AG04449 (cell line): ENCODE results near the gene SPEG.

Experiments
- CTCF ChIA-PET: fragments of 350-600 bp; formaldehyde crosslinking; extraction: SDS; loops from one replicate; lab custom pipeline; 2021; ENCODE audit warnings: antibody characterized with exemption; lab: Yijun Ruan, JAX
- POLR2A ChIA-PET: fragments of 400-600, 350-600 bp; formaldehyde crosslinking; extraction: SDS; loops from one replicate; lab custom pipeline; 2020; ENCODE audit warnings: antibody characterized with exemption, inconsistent platforms; lab: Yijun Ruan, JAX
- DNase-seq: peaks from one replicate; pipeline ENCODE4 v3.0.0-alpha.2; 2010; ENCODE audit warnings: low read depth, low spot score
- H3K4me3 ChIP-seq: 2 replicates; pipeline ENCODE4 v1.5.1; 2011; ENCODE audit warnings: low read depth, mild to moderate bottlenecking, control low read depth, low read length
- CTCF ChIP-seq: IDR thresholded peaks from one replicate; pipeline ENCODE4 v1.5.1; 2011; ENCODE audit warnings: mild to moderate bottlenecking, moderate library complexity, low read length, control low read depth, inconsistent platforms; ENCODE audit not compliant: insufficient read depth; ENCODE audit errors: missing control alignments

Gene SPEG

GRCh38 chr2:219440388-219441256, 6.0 kb downstream of the SPEG start:
- DNase-seq: no peak
- POLR2A ChIA-PET: interaction anchor here (0.6 to 3.0 kb wide), 3 partner anchors 13 to 34 kb away, joined by 3 to 24 read pairs (median 4); no protein-coding TSS in a partner anchor
- CTCF ChIA-PET: interaction anchor here (0.8 to 6.5 kb wide), 13 partner anchors 10 to 90 kb away, joined by 3 to 27 read pairs (median 4); a partner anchor contains a TSS
- H3K4me3 ChIP-seq: no peak overlapping the region
- TF ChIP-seq CTCF: no peak

GRCh38 chr2:219441451-219442255, 7.0 kb downstream of the SPEG start:
- no peak for DNase-seq
- peak overlapping the region; percentile 66 for H3K4me3 ChIP-seq
- TF ChIP-seq CTCF: no peak
- POLR2A ChIA-PET: interaction anchor here (0.5 to 3.0 kb wide), 6 partner anchors 9 to 49 kb away, joined by 3 to 24 read pairs (median 4); no protein-coding TSS in a partner anchor
- CTCF ChIA-PET: interaction anchor here (0.9 to 6.5 kb wide), 11 partner anchors 8 to 87 kb away, joined by 3 to 23 read pairs (median 4); partner anchors contain the start of gene SPEG

GRCh38 chr2:219442256-219443015, 7.8 kb downstream of the SPEG start:
- CTCF ChIA-PET: interaction anchor here (0.7 to 6.5 kb wide), 8 partner anchors 8 to 86 kb away, joined by 3 to 23 read pairs (median 4); partner anchors contain the start of gene SPEG
- peak overlapping the region; percentile 66 for H3K4me3 ChIP-seq
- TF ChIP-seq CTCF: no peak
- DNase-seq: no peak
- POLR2A ChIA-PET: interaction anchor here (0.6 to 3.0 kb wide), 5 partner anchors 8 to 26 kb away, joined by 3 to 24 read pairs (median 5); no protein-coding TSS in a partner anchor

- H3K4me3 ChIP-seq: peak overlapping the region; percentile 66
Observed at GRCh38 chr2:219443016-219443696, 8.5 kb downstream of the SPEG start.

More at GRCh38 chr2:219443016-219443696, 8.5 kb downstream of the SPEG start:
- TF ChIP-seq CTCF: no peak
- no peak for DNase-seq
- CTCF ChIA-PET: interaction anchor here (0.7 to 6.5 kb wide), 7 partner anchors 9 to 86 kb away, joined by 3 to 23 read pairs (median 3); partner anchors contain the start of gene SPEG
- POLR2A ChIA-PET: interaction anchor here (3.0 kb wide), 1 partner anchor 10 kb away, joined by 24 read pairs; no protein-coding TSS in a partner anchor
